GM19397 (cell line): ENCODE results near the gene TTC28.
"Not testable (repeated sequence)": the region's sequence is repeated elsewhere in the genome, so short reads cannot be mapped to it uniquely, and the experiment has no call there.

ENCODE experiments used
- ATAC-seq: cut with Tn5 transposase; IDR thresholded peaks from one replicate; pipeline ENCODE4 v1.9.1; 2021; ENCODE audit warnings: mild to moderate bottlenecking, moderate library complexity; ENCODE audit not compliant: unreplicated experiment

The TTC28 gene

GRCh38 chr22:28608546-28608945, 71.1 kb downstream of the TTC28 start:
- ATAC-seq = no peak

GRCh38 chr22:28607795-28608194, 71.8 kb downstream of the TTC28 start:
- no peak for ATAC-seq

GRCh38 chr22:28604966-28605761, 74.5 kb downstream of the TTC28 start:
- ATAC-seq = no peak

- no peak for ATAC-seq
These were observed 77.7 kb downstream of the TTC28 start for GRCh38 chr22:28601915-28602314.

- ATAC-seq = no peak
These were observed 79.0 kb downstream of the TTC28 start for GRCh38 chr22:28600546-28601143.

GRCh38 chr22:28599693-28600092, 79.9 kb downstream of the TTC28 start:
- no peak for ATAC-seq

GRCh38 chr22:28597665-28598064, 82.0 kb downstream of the TTC28 start:
- no peak for ATAC-seq

- ATAC-seq = no peak
These were observed 84.7 kb downstream of the TTC28 start for GRCh38 chr22:28594797-28595462.

- ATAC-seq = no peak
These were observed 85.4 kb downstream of the TTC28 start for GRCh38 chr22:28594076-28594796.

- ATAC-seq = no peak
These were observed 86.3 kb downstream of the TTC28 start for GRCh38 chr22:28593299-28593698.

GRCh38 chr22:28589102-28589750, 90.4 kb downstream of the TTC28 start:
- ATAC-seq = no peak

GRCh38 chr22:28585324-28585723, 94.3 kb downstream of the TTC28 start:
- ATAC-seq = no peak

- no peak for ATAC-seq
These were observed 96.8 kb downstream of the TTC28 start for GRCh38 chr22:28582806-28583205.

GRCh38 chr22:28581016-28581415, 98.6 kb downstream of the TTC28 start:
- no peak for ATAC-seq

- ATAC-seq = no peak
These were observed 103.5 kb downstream of the TTC28 start for GRCh38 chr22:28576162-28576561.

- no peak for ATAC-seq
These were observed 105.4 kb downstream of the TTC28 start for GRCh38 chr22:28574159-28574788.

- ATAC-seq = no peak
These were observed 108.8 kb downstream of the TTC28 start for GRCh38 chr22:28570696-28571373.

GRCh38 chr22:28568974-28569373, 110.7 kb downstream of the TTC28 start:
- ATAC-seq = not testable (repeated sequence)

GRCh38 chr22:28568099-28568498, 111.5 kb downstream of the TTC28 start:
- ATAC-seq = no peak
